H1 (cell line): Measurements from ENCODE around the gene BDKRB1. TPM values are rescaled to one million over a fixed set of nuclear protein-coding genes. Genes with fewer than 3 reads are reported as not detected.

Experiments used
- CHD7 ChIP-seq: fragments of 300-600 bp; sonication (generic); IDR thresholded peaks from 2 replicates; pipeline ENCODE4 v1.7.1; 2012; ENCODE audit warnings: low read length, moderate library complexity, mild to moderate bottlenecking, inconsistent platforms; ENCODE audit not compliant: insufficient replicate concordance
- RXRA ChIP-seq: IDR thresholded peaks from 2 replicates; pipeline ENCODE4 v1.6.1; 2011; ENCODE audit warnings: low read depth, mild to moderate bottlenecking, low read length, moderate library complexity; ENCODE audit not compliant: insufficient read depth
- SIRT6 ChIP-seq: IDR thresholded peaks from one replicate; pipeline ENCODE4 v1.7.1; 2012; ENCODE audit warnings: low read length, inconsistent platforms
- SP2 ChIP-seq: IDR thresholded peaks from 2 replicates; pipeline ENCODE4 v1.6.1; 2012; ENCODE audit warnings: mild to moderate bottlenecking, low read length, inconsistent platforms
- SUZ12 ChIP-seq: fragments of 200-600 bp; sonication (generic); IDR thresholded peaks from 2 replicates; pipeline ENCODE4 v1.6.1; 2012; ENCODE audit warnings: mild to moderate bottlenecking, inconsistent platforms, low read length, moderate library complexity, mixed read lengths
- polyA plus RNA-seq, 7 experiments: library from polyadenylated mRNA; depleted of rRNA in 3 of 7; stranded (reverse) in 5 of 7; unstranded in 2 of 7; fragments of >200 nt in 5 of 7; fragments of 200-250 nt in 2 of 7; gene quantifications; 1 replicate in 5 of 7; 2 replicates in 1 of 7; 4 replicates in 1 of 7; pipeline versions ENCODE4 v1.2.1 to v1.2.3, GENCODE V29; 2011 to 2013; ENCODE audit warnings: missing spikeins in 2 of 7, mixed read lengths in 2 of 7
- total RNA-seq: library from RNA; stranded (reverse); fragmentation: NEBNext Ultra II Directional; extraction: Animal tissue kit (Norgen Biotek cat#: 25700); gene quantifications from 2 replicates; pipeline ENCODE4 v1.2.1, GENCODE V29; 2021

Gene BDKRB1
- total and polyA plus RNA-seq, 2 of the 8 experiments (the other 6 are each of a cell fraction or from before 2014, with no cell fraction given): 0.27 TPM; not detected in 1

GRCh38 chr14:96265383-96266095 lies 9.5 kb downstream of the BDKRB1 start (continued):
- TF ChIP-seq CHD7 (no peak), SP2 (no peak), SUZ12 (no peak), SIRT6 (no peak), RXRA (no peak)
